MM.1S (cell line): ENCODE measurements around the gene SYCP3.
"Not testable (repeated sequence)": the region's sequence is repeated elsewhere in the genome, so short reads cannot be mapped to it uniquely, and the experiment has no call there.

ENCODE experiments used
- DNase-seq: peaks from one replicate; pipeline ENCODE4 v3.0.0-alpha.2; 2015
- H2AFZ ChIP-seq: fragments of 300-600 bp; sonication (generic); 2 replicates; pipeline ENCODE4 v1.6.0; 2016; ENCODE audit warnings: antibody characterized with exemption, low read length
- H3F3A ChIP-seq: fragments of 300-600 bp; sonication (generic); 2 replicates; pipeline ENCODE4 v1.6.1; 2016; ENCODE audit warnings: mild to moderate bottlenecking, antibody characterized with exemption, low read length, moderate library complexity, mixed read lengths; ENCODE audit not compliant: insufficient read depth
- H3K27ac ChIP-seq: fragments of 300-600 bp; sonication (generic); 2 replicates; pipeline ENCODE4 v1.5.1; 2016; ENCODE audit warnings: mild to moderate bottlenecking, low read length
- H3K27me3 ChIP-seq: fragments of 300-600 bp; sonication (generic); replicated peaks from 2 replicates; pipeline ENCODE4 v1.6.0; 2016; ENCODE audit warnings: low read length; ENCODE audit not compliant: insufficient read depth
- H3K36me3 ChIP-seq: fragments of 300-600 bp; sonication (generic); replicated peaks from 2 replicates; pipeline ENCODE4 v1.6.1; 2016; ENCODE audit warnings: mild to moderate bottlenecking, low read length, mixed read lengths; ENCODE audit not compliant: insufficient read depth
- H3K4me1 ChIP-seq: fragments of 300-600 bp; sonication (generic); 2 replicates; pipeline ENCODE4 v1.6.1; 2016; ENCODE audit warnings: low read length, mixed read lengths
- H3K4me2 ChIP-seq: fragments of 300-600 bp; sonication (generic); 2 replicates; pipeline ENCODE4 v1.6.0; 2016; ENCODE audit warnings: low read depth, low read length
- H3K4me3 ChIP-seq: fragments of 300-600 bp; sonication (generic); 2 replicates; pipeline ENCODE4 v1.5.1; 2016; ENCODE audit warnings: low read length, mixed read lengths
- H3K79me2 ChIP-seq: fragments of 300-600 bp; sonication (generic); 2 replicates; pipeline ENCODE4 v1.6.1; 2016; ENCODE audit warnings: mixed run types, low read length, mixed read lengths
- H3K9ac ChIP-seq: fragments of 300-600 bp; sonication (generic); 2 replicates; pipeline ENCODE4 v1.6.1; 2016; ENCODE audit warnings: low read length, mixed read lengths
- H3K9me2 ChIP-seq: fragments of 300-600 bp; sonication (generic); replicated peaks from 2 replicates; pipeline ENCODE4 v1.6.1; 2016; ENCODE audit warnings: mild to moderate bottlenecking, low read length, mixed read lengths; ENCODE audit not compliant: insufficient read depth
- H3K9me3 ChIP-seq: fragments of 300-600 bp; sonication (generic); replicated peaks from 2 replicates; pipeline ENCODE4 v1.6.1; 2016; ENCODE audit warnings: mild to moderate bottlenecking, low read length, mixed read lengths; ENCODE audit not compliant: insufficient read depth
- H4K20me1 ChIP-seq: fragments of 300-600 bp; sonication (generic); 2 replicates; pipeline ENCODE4 v1.6.1; 2016; ENCODE audit warnings: mild to moderate bottlenecking, low read length, moderate library complexity, mixed read lengths; ENCODE audit not compliant: insufficient read depth
- EZH2 ChIP-seq: fragments of 300-600 bp; sonication (generic); optimal IDR thresholded peaks from 2 replicates; pipeline ENCODE3; 2017; ENCODE audit warnings: low read depth, mild to moderate bottlenecking, antibody characterized with exemption, low read length, mixed read lengths
- EZH2phosphoT487 ChIP-seq: fragments of 300-600 bp; sonication (generic); IDR thresholded peaks from 2 replicates; pipeline ENCODE4 v1.6.1; 2018; ENCODE audit warnings: antibody characterized with exemption, low read length
- TF ChIP-seq, protein P1 (sequence below): fragments of 300-600 bp; sonication (generic); IDR thresholded peaks from 2 replicates; pipeline ENCODE4 v1.5.1; 2016; ENCODE audit warnings: antibody characterized with exemption, low read length, mixed read lengths

Gene SYCP3

GRCh38 chr12:101737476-101737875, 1.8 kb downstream of the SYCP3 start:
- Histone ChIP-seq H3K79me2 (peaks cover 22% of the 10 kb centered on the region), H3F3A (peaks cover 22% of the 10 kb centered on the region), H4K20me1 (no peaks in the 10 kb centered on the region), H3K9ac (peak overlapping the region; percentile 75), H3K27me3 (no peaks in the 10 kb centered on the region), H3K4me1 (peaks cover 22% of the 10 kb centered on the region), H2AFZ (no peak overlapping the region), H3K27ac (peak overlapping the region; percentile 95), H3K4me2 (peak overlapping the region; percentile 56), H3K9me2 (no peaks in the 10 kb centered on the region), H3K9me3 (no peaks in the 10 kb centered on the region), H3K4me3 (peak overlapping the region; percentile 60), H3K36me3 (peaks cover 11% of the 10 kb centered on the region)
- peak; percentile 94 for DNase-seq
- TF ChIP-seq EZH2phosphoT487, result no peak
- TF ChIP-seq EZH2, result no peak
- TF ChIP-seq, protein P1, sequence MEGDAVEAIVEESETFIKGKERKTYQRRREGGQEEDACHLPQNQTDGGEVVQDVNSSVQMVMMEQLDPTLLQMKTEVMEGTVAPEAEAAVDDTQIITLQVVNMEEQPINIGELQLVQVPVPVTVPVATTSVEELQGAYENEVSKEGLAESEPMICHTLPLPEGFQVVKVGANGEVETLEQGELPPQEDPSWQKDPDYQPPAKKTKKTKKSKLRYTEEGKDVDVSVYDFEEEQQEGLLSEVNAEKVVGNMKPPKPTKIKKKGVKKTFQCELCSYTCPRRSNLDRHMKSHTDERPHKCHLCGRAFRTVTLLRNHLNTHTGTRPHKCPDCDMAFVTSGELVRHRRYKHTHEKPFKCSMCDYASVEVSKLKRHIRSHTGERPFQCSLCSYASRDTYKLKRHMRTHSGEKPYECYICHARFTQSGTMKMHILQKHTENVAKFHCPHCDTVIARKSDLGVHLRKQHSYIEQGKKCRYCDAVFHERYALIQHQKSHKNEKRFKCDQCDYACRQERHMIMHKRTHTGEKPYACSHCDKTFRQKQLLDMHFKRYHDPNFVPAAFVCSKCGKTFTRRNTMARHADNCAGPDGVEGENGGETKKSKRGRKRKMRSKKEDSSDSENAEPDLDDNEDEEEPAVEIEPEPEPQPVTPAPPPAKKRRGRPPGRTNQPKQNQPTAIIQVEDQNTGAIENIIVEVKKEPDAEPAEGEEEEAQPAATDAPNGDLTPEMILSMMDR, result no peak

GRCh38 chr12:101734482-101734881, 4.8 kb downstream of the SYCP3 start:
- peaks cover 11% of the 10 kb centered on the region; the same call in 1 of the 2 replicates for H3K4me1 ChIP-seq
- not testable (repeated sequence) for H3K27ac ChIP-seq, H3K27me3 ChIP-seq, DNase-seq, H4K20me1 ChIP-seq, H3K9me2 ChIP-seq, H3K9ac ChIP-seq, H3K9me3 ChIP-seq, H2AFZ ChIP-seq, H3K4me3 ChIP-seq
- H3K4me2 ChIP-seq, result peak overlapping the region; percentile 22; the same call in 1 of the 2 replicates
- peaks cover 18% of the 10 kb centered on the region for H3K79me2 ChIP-seq
- peaks cover 11% of the 10 kb centered on the region for H3K36me3 ChIP-seq
- H3F3A ChIP-seq, result peaks cover 26% of the 10 kb centered on the region

DNA sequence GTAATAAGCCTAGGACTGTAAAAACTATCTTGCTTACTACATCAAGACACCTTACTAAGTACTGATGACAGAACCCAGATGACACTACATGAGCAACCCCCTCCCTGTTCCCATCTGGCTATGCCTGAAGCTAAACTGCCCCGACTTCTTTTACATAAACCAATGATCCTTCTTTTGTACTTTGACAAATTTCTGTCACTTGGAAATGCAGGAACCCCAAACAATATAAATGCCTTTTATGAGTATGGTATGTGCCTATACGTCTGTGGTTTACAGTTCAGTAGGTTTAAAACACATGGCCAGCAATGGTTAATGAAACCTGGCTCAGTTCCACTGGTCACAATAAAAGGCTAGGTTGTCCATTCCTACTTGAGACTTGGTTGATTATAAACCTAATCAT, 6.1 kb downstream of the SYCP3 start:
- no peaks in the 10 kb centered on the region for H3K9me3 ChIP-seq
- peaks cover 10% of the 10 kb centered on the region; the same call in 1 of the 2 replicates for H3K4me1 ChIP-seq
- H4K20me1 ChIP-seq, result no peaks in the 10 kb centered on the region
- H3K9me2 ChIP-seq, result no peaks in the 10 kb centered on the region
- H3K27me3 ChIP-seq, result no peaks in the 10 kb centered on the region
- H3K4me2 ChIP-seq, result no peak overlapping the region
- H3F3A ChIP-seq, result peaks cover 26% of the 10 kb centered on the region
- H2AFZ ChIP-seq, result no peak overlapping the region
- H3K79me2 ChIP-seq, result peaks cover 18% of the 10 kb centered on the region
- no peak for DNase-seq
- H3K4me3 ChIP-seq, result no peak overlapping the region
- no peak overlapping the region for H3K27ac ChIP-seq
- peaks cover 11% of the 10 kb centered on the region for H3K36me3 ChIP-seq
- TF ChIP-seq EZH2, result no peak
- TF ChIP-seq, protein P1, result no peak
- TF ChIP-seq EZH2phosphoT487, result no peak
- H3K9ac ChIP-seq, result no peak overlapping the region

DNA sequence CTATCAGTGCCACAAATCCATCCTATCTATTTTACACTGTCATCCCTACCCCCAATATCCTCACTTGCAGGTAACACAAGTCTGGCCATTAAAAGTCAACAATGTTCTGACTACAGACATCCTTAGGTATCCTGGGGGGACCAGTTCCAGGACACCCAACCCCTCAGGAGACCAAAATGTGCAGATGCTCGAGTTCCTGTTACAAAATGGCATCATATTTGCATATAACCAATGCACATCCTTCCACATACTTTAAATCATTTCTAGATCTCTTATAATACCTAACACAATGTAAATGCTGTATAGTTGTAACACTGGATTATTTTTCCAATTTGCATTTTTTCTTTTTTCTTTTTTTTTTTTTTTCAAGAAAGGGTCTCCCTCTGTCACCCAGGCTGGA, 6.9 kb downstream of the SYCP3 start:
- H3K27me3 ChIP-seq, result no peaks in the 10 kb centered on the region
- H3K27ac ChIP-seq, result no peak overlapping the region
- H4K20me1 ChIP-seq, result no peaks in the 10 kb centered on the region
- H3K4me1 ChIP-seq, result peaks cover 5% of the 10 kb centered on the region; the same call in 1 of the 2 replicates
- H3K9me3 ChIP-seq, result no peaks in the 10 kb centered on the region
- peaks cover 18% of the 10 kb centered on the region for H3K79me2 ChIP-seq
- DNase-seq, result no peak
- H3F3A ChIP-seq, result peaks cover 19% of the 10 kb centered on the region
- no peak overlapping the region for H3K9ac ChIP-seq
- H2AFZ ChIP-seq, result no peak overlapping the region
- H3K4me3 ChIP-seq, result no peak overlapping the region
- no peaks in the 10 kb centered on the region for H3K9me2 ChIP-seq
- H3K36me3 ChIP-seq, result peaks cover 11% of the 10 kb centered on the region
- H3K4me2 ChIP-seq, result no peak overlapping the region
- no peak for TF ChIP-seq EZH2
- TF ChIP-seq, protein P1, result no peak
- TF ChIP-seq EZH2phosphoT487, result no peak
